ENCODE results near the gene CYB5A.

Gene CYB5A

GRCh38 chr18:74248189-74248588, 43.6 kb downstream of the CYB5A start:
- in situ Hi-C loops (cut with MboI; ENCODE audit: low pct_unique_long_range_greater_than_20kb, low sequenced_read_pairs, unreplicated experiment), result no loop called here
- DNase-seq (ENCODE audit: low spot score), result no peak
- TF ChIP-seq CTCF (IDR thresholded peaks at IDR 0.05; ENCODE audit: extremely low read depth, insufficient read depth, missing control alignments), result no peak

GRCh38 chr18:74244554-74244953, 47.2 kb downstream of the CYB5A start:
- TF ChIP-seq CTCF (IDR thresholded peaks at IDR 0.05; ENCODE audit: extremely low read depth, insufficient read depth, missing control alignments), result no peak
- in situ Hi-C loops (cut with MboI; ENCODE audit: low pct_unique_long_range_greater_than_20kb, low sequenced_read_pairs, unreplicated experiment), result no loop called here
- no peak for DNase-seq (ENCODE audit: low spot score)

GRCh38 chr18:74243127-74243526, 48.6 kb downstream of the CYB5A start:
- no peak for DNase-seq (ENCODE audit: low spot score)
- in situ Hi-C loops (cut with MboI; ENCODE audit: low pct_unique_long_range_greater_than_20kb, low sequenced_read_pairs, unreplicated experiment), result no loop called here
- TF ChIP-seq CTCF (IDR thresholded peaks at IDR 0.05; ENCODE audit: extremely low read depth, insufficient read depth, missing control alignments), result no peak

GRCh38 chr18:74242438-74243096, 49.2 kb downstream of the CYB5A start:
- peak; percentile 7 for TF ChIP-seq CTCF (IDR thresholded peaks at IDR 0.05; ENCODE audit: extremely low read depth, insufficient read depth, missing control alignments)
- no peak for DNase-seq (ENCODE audit: low spot score)
- in situ Hi-C loops (cut with MboI; ENCODE audit: low pct_unique_long_range_greater_than_20kb, low sequenced_read_pairs, unreplicated experiment), result no loop called here

- in situ Hi-C loops (cut with MboI; ENCODE audit: low pct_unique_long_range_greater_than_20kb, low sequenced_read_pairs, unreplicated experiment), result no loop called here
- no peak for TF ChIP-seq CTCF (IDR thresholded peaks at IDR 0.05; ENCODE audit: extremely low read depth, insufficient read depth, missing control alignments)
- DNase-seq (ENCODE audit: low spot score), result no peak
These were observed 49.8 kb downstream of the CYB5A start for GRCh38 chr18:74241970-74242369.

GRCh38 chr18:74241426-74241825, 50.3 kb downstream of the CYB5A start:
- DNase-seq (ENCODE audit: low spot score), result no peak
- no peak for TF ChIP-seq CTCF (IDR thresholded peaks at IDR 0.05; ENCODE audit: extremely low read depth, insufficient read depth, missing control alignments)
- in situ Hi-C loops (cut with MboI; ENCODE audit: low pct_unique_long_range_greater_than_20kb, low sequenced_read_pairs, unreplicated experiment), result no loop called here

All from GM13977 (cell line).